GM10266 (cell line): ENCODE results near the gene AQP2.

Experiments
- DNase-seq: peaks from one replicate; pipeline ENCODE4 v3.0.0; 2012; ENCODE audit errors: extremely low spot score
- CTCF ChIP-seq: IDR thresholded peaks from 2 replicates; pipeline ENCODE4 v1.5.1; 2012; ENCODE audit warnings: mild to moderate bottlenecking, low read depth; ENCODE audit not compliant: control insufficient read depth, insufficient read depth; ENCODE audit errors: missing control alignments

AQP2 gene

GRCh38 chr12:49950273-49951251, at the start of gene AQP2:
Gene AQP2 (plus strand): TSS chr12:49950737. CDS start chr12:49950831, 94 bp downstream.
- DNase-seq: no peak
- no peak for TF ChIP-seq CTCF

- no peak for TF ChIP-seq CTCF
These were observed 49.5 kb upstream of the AQP2 start for GRCh38 chr12:49901026-49901425.

GRCh38 chr12:49901986-49902385, 48.6 kb upstream of the AQP2 start:
- TF ChIP-seq CTCF: no peak
- DNase-seq: no peak

More at GRCh38 chr12:49901026-49901425, 49.5 kb upstream of the AQP2 start:
- no peak for DNase-seq

- TF ChIP-seq CTCF: no peak
- no peak for DNase-seq
These were observed 47.9 kb upstream of the AQP2 start for GRCh38 chr12:49902399-49903350.

GRCh38 chr12:49903351-49903699, 47.2 kb upstream of the AQP2 start:
- no peak for DNase-seq

More at GRCh38 chr12:49903351-49903699, 47.2 kb upstream of the AQP2 start:
- TF ChIP-seq CTCF: no peak
